ENCODE results near the gene TXNIP. TPM values are rescaled to one million over a fixed set of nuclear protein-coding genes. Genes with fewer than 3 reads are reported as not detected.

TXNIP gene
- total RNA-seq, 1 donor from 2014 or later: 692 TPM

DNA sequence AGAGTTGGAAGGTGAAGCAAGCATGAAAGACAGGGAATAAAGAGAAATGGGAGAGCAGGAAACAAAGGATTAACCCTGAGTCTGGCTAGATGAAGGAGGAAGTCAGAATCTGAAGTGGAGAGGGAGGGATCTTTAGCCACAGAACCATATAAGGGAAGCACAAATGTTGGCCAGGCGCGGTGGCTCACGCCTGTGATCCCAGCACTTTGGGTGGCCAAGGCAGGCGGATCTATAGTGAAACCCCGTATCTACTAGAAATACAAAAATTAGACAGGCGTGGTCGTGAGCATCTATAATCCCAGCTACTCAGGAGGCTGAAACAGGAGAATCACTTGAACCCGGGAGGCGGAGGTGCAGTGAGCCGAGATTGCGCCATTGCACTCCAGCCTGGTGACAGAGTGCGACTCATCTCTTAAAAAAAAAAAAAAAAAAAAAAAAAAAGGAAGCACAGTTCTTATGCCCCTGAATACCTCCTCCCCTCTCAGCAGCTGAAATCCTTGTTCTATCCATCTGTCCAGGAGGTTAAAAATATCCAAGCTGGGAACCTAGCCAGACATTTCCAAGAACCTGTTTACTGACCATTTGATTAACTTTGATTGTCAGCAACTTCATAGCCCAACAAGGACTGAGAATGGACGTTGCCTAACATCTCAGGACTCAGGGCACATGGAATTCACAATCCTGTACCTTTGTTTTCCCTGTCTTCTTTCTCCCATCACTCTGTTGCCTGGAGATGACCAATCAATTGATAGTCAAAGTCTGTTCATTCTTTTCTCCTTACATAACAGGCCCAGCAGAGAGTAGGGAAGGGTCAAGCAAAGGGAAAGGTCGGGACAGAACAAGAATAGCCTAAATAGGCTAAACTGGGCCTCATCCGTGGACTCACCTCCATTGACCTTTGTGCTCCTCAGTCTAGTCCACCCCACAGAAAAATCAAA lies 10.6 kb downstream of the TXNIP start:
- DNase-seq (ENCODE audit: low spot score): no peak

DNA sequence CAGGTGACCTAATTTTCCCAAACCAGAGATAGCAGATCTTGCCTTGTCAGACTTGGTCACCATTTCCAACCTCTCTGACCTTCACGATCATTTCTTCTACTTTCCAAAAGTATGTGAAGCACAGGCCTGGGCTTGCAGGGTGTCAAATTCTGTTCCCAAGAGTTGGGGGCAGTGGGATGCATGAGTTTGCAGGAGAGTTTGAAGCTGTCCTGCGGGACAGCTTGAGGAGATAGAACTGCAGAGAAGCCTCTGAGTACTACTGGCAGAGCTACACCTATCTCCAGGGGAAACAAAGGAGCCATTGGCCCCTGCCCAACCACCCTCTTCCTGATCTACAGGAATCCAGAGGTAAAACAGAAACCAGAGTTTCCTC lies 11.3 kb downstream of the TXNIP start:
- no peak for DNase-seq (ENCODE audit: low spot score)

DNA sequence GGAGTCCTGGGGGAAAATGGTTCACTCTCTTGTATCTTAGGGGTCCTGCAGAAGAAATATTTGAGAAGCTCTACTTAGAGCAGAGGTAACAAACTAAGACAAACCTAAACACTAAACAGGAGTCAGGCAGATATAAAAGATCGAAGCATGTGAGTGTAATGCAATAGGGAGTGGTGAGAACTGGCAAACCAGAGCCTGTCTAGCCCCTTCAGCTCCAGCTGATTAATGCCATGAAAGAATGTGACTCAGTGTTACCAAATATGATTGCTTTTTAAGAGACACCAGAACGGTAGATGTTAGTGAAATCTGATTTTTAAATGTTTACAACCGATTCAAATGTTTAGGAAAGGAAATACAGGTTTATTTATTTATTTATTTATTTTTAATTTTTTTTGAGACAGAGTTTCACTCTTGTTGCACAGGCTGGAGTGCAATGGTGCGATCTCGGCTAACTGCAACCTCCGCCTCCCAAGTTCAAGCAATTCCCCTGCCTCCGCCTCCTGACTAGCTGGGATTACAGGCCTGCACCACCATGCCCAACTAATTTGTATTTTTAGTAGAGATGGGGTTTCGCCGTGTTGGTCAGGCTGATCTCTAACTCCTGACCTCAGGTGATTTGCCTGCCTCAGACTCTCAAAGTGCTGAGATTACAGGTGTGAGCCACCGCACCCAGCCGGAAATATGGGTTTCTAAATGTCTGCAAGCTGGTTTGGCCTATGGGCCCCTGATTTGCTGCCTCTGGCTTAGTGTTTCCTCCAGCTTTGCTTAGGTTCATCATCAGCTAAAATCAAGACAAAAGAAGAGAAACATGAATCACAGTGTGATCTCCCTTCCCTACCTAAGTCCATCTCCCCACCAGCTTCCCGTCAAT lies 12.2 kb downstream of the TXNIP start:
- DNase-seq (ENCODE audit: low spot score): no peak

DNA sequence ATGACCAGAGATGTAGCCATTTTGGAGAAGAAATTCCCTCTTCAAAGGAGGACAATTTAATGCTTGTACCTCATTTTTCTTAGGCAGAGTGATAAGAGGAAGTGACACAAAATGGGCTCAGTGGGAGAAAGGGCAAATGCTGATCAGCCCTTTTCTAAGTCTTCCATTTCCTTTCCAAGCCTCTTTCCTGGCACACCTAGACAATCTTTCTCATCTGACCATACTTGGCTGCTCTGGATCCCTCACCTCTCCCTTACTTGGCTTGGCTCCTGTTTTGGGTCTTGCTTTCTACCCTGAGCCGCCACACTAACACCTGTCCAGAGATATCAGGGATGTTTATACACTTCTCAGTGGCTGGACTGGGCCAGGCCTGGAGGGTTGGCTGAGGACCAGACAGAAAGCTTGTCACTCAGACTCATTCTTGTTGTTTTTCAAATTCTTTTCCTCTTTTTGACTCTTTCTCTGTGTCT lies 13.1 kb downstream of the TXNIP start:
- no peak for DNase-seq (ENCODE audit: low spot score)

DNA sequence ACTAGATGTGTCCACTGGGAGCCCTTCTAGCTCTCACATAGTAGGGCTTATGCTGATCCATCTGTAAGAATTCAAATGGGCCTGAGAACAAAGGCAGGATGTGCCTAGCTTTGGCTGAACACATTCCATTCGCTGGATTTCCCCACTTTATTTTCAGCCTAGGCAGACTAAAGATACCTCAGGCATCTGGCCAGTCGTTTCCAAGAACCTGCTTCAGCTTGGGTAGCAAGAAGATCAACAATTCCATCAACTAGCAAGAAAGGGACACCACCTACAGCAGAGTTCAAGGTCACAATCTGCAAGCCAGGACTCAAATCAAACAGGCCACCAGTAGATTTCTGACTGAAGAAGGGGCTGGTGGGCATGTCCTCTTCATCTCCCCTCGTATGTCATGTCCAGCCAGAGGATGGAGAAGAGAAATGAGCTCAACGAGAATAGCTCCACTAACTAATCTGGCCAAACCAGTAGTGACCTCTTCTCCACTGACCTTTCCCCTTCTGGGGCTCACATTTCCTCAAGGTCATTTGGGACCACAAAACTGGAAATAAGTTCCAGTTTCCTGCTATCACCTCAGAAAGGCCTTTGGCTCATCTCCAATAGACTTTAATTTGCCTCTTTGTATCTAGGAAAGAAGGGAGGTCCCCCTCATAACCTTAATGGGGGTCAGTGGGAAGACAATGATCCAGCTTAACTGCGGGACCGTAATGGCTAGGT lies 14.2 kb downstream of the TXNIP start:
- DNase-seq (ENCODE audit: low spot score): no peak

DNA sequence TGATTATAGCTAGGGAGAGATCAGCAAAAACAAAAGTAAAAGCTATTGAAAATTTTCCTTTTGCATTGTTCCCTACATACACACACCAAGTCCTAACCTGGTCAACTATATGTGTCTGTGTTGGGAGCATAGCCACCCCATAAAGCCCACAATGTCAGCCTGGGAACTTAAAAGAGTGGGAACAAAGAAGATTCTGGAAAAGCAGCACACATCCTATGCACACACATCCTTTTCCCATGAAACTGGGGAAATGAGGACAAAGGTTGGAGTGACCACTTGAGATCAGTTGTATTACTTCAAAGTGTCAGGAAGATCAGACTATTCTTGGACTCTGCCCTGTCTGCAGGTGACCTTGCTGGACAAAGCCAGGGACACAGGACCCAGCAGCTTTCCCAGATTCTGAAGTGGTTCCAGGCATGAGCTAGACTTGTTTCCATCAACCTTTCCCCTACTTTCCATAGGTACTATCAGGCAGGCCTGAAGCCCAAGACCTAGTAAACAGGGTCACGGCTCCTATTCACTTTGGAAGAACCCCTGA lies 15.9 kb downstream of the TXNIP start:
- DNase-seq (ENCODE audit: low spot score): no peak

DNA sequence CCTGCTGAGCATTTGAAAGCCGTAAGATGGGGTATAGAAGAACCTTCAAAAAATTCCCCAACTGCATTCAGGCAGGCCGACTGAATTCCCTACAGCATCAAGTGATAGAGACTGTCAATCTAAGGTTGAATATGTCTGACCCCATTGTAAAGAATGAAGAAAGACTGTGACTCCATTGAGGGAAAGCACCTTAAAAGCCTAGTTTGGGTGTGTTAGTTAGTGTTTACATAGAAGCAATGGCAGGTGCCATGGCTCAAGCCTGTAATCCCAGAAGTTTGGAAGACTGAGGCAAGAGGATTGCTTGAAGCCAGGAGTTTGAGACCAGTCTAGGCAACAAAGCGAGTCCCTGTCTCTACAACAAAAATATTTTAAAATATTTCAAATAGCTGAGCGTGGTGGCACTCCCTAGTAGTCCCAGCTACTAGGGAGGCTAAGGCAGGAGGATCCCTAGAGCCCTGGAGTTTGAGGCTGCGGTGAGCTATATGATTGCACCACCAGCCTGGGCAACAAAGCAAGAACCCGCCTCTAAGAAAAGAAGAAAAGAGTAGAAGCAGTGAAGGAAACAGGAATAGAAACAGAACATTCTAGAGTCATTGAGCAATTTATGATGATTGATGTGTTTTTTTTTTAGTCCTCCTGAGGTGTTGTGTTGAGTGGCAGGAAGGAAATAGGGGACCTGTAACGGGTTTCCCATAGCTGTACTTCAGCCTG lies 16.5 kb downstream of the TXNIP start:
- DNase-seq (ENCODE audit: low spot score): no peak

DNA sequence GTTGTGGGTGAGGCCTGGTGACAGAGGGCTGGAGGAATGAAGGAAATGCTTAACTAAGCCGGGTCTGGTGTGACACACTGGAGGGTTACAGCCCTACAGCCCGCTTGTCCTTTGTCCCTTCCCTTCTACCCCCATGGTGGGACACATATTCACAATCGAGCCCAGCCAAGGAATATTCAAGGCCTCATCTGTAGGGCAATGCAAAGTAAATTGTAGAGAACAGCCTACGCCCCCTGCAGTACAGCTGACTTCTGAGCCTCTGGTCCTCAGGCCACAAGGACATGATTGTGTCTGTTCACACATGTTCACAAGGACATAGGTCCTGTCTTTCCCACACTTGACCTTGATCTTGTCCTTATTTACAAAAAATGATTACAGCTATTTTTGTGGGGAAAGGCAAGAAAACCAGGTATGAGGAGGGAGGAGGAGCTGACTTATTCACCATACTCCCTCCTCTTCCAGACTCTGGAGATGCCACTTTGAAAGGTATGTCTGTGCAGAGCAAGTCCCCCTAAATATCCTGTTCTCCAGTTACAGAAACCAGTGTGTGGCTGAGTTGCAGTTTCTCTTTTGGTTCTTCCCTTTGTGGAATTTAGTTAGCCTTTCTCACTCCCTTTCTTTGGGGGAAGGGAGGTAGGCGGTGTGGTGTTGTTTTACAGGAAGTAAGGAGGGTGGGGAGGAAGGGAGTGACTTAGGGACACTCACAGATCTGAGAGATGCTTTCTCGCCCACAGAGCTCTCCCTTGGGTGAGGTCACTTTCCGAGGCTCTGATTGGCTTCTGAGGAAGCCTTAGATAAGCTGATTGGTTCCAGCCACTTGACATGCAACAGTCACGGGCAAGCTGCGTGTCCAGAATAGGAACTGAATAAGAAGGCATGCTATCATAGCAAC lies 17.3 kb downstream of the TXNIP start:
- no peak for DNase-seq (ENCODE audit: low spot score)

DNA sequence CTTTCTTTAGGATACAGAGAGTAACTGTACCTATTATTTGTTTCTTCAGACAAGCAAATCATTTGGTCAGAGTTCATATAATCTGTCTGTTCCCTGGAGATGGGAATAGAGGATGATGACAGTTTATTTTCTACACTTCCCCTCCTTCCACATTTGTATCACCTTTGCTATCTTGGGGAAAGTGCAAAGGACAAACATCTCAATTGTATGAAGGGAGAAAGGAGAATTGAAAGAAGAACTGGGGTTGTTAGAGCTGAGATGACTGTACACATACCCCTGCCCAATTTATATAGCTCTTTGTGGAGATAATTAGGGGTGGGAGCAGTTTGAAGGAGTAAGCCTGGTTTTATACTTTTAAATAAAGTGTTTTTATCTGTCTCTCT lies 17.9 kb downstream of the TXNIP start:
- DNase-seq (ENCODE audit: low spot score): no peak

DNA sequence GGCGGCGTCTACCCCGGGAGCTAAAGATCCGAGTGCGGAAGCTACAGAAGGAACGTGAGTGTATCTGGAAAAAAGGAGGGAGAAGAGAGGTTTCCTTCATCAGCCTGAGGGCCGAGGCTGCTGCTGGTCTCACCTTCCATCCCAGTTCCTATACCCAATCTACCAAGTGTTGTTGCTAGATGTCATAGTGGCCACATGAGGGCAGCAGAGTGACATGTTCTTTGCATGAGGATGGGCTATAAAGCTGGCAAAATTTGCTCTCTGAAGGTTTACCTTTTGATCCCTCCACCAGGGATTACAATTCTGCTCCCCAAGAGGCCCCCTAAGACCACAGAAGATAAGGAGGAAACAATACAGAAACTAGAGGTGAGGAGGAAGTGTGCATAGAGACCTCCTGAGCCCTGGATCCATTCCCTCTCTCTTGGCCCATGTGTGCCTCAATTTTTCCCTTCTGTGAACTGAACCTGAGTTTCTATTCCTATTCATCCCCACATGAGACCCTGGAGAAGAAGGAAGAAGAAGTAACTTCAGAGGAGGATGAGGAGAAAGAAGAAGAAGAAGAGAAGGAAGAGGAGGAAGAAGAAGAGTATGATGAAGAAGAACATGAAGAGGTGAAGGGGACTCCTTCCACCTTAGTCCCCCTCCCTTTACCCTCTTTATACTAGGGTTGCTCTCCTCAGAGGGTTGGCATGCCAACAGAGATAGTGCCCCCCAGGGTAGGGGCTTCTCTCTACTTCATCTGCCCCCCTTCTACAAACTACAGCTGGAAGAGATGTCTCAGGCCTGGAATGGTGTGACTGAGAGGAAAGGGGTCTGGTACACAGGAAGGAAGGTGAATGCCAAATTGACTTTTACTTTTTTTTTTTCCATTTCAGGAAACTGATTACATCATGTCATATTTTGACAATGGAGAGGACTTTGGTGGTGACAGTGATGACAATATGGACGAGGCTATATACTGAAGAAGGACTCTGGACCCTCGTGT lies 18.6 kb downstream of the TXNIP start:
- no peak for DNase-seq (ENCODE audit: low spot score)

DNA sequence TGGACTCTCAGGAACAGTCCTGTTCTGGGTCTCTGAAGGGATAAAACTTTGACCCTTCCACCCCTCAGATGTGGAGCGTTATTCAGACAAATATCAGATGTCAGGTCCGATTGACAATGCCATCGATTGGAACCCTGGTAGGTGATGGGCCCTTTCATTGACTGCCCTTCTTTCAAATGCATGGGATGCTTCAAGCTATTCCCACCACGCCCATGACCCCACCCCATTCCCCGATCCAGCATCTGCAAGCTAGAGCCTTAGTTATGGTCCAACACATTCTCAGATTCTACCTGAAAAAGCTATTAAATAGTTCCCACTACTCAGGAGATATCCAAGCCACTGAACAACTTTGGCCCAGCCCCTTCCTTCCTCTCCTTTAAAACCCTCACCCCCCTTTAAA lies 19.4 kb downstream of the TXNIP start:
- no peak for DNase-seq (ENCODE audit: low spot score)

DNA sequence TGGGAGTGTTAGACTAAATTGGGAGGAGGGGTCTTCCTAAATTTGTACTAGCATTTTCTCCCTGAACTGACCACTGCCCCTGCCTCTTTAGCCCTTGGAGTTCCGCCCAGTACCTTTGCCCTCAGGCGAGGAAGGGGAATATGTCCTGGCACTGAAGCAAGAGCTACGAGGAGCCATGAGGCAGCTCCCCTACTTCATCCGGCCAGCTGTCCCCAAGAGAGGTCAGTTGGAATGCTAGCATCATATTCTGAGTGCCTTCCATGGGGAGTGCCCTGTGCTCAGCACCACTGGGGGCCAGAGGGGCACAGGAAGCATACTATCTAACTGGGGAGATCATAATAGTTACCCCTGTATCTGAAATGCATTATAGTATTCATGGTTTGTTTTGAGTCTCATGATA lies 21.2 kb downstream of the TXNIP start:
- DNase-seq (ENCODE audit: low spot score): no peak

DNA sequence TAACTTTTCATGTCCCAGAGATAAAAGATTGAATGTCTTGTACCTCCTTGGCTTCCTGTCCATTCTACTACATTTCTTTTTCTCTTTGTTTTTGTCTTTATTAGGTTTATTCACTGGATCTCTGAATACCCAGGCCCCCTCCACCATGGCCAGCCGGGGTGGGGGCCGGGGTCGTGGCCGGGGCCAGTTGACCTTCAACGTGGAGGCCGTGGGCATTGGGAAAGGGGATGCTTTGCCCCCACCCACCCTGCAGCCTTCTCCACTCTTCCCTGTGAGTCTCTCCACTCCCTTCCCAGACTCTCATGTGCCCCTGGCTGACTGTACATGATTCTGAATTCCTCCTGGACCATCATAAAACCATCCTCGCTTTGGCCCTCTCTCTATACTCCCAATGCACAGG lies 21.7 kb downstream of the TXNIP start:
- no peak for DNase-seq (ENCODE audit: low spot score)

DNA sequence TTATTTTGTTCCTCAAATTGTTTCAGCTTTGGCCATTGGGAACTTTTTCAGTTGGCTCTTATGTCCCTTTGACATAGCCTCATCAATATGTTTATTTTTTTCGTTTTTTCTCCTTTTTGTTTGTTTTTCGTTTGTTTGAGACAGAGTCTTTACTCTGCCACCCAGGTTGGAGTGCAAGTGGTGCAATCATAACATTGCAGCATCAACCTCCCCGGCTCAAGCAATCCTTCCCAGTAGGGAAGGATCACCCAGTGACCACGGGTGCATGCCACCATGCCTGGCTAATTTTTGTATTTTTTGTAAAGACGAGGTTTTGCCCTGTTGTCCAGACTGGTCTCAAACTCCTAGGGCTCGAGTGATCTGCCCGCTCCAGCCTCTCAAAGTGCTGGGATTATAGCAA lies 23.8 kb downstream of the TXNIP start:
- DNase-seq (ENCODE audit: low spot score): no peak

DNA sequence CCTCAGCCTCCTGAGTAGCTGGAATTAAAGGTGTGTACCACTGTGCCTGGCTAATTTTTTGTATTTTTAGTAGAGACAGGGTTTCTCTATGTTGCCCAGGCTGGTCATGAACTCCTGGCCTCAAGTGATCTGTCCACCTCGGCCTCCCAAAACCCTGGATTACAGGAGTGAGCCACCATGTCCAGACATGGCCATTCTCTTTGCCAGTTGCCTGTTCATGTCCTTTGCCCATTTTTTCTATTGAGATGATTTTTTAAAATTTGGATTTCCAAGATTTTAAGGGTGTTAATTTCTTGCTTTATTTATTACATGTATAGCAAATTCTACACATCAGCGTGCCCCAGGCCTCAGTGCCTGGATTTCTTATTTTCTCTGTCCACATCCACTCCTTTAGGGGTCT lies 29.1 kb downstream of the TXNIP start:
- DNase-seq (ENCODE audit: low spot score): no peak

DNA sequence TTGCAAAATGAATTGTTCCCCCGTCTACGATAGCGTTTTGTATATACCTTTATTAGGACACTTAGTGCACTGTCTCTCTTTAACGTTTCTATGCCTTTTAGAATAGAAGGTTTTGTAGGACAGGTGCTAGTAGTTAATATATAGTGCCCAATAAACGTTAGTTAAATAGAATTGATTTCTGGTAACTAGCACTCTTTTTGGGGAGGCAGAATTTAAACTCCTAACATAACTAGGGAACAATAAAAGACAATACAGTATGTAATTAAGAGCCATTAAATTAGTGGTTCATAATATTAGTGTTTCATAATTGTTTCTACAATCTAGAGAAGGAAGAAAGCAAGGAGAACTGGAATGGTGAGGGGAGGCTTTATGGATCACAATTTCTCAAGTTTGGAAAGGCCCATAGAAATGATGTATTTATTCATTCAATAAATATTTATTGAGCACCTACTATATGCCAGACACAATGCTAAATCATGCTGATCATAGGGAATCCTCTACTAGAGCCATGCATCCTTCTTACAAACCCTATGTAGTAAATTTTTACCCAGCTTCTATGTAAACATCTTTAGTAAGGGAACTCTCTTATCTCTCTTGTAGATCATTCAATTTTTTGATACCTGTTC lies 31.1 kb downstream of the TXNIP start:
- no peak for DNase-seq (ENCODE audit: low spot score)

DNA sequence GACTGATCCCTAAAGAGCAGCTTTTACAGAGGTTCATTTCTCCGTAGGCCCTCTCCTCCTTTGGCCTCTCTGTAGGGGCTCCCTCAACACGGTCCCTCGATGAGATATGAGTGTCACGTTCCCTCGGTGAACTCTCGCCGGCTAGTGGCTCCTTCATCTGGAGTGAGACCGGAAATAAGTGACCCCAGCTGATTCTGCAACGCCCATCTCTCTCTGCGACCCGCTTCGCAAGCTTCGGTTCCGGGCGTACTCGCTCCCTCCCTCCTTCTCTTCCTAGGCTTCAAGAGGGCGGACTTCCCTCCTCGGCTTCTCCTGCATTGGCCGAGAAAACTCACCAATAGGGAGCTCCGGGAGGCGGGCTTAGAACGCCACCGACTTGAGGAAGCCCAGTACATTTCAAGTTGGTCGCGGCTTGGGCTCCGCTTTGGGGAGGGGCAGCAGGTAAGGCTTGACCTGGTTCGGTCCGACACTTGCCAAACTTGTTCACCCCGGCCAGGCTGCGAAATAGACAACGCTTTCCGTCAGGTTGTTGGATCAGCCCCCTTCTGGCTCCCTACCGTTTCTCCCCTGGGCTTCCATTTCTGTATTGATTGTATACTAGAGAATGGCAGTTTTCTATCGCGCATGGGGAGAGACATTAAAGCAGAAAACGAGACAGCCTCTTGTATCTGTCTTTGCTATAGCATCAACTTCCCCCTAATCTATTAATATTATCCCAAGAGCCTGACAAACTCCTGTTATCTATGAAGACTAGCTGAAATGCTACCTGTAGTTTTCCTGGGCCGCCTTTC lies 31.9 kb downstream of the TXNIP start, which contains the start of the genes ANKRD34A and POLR3GL:
Gene ANKRD34A, minus strand, starts transcription at position 248 of the 791 bp plus-strand sequence. CDS start 2,816 bp downstream, outside the sequence.
Gene POLR3GL, plus strand, starts transcription at position 363 of the 791 bp plus-strand sequence. CDS start 10,176 bp downstream, outside the sequence.
- DNase-seq (ENCODE audit: low spot score): peak; percentile 96
